Measurements from ENCODE around the gene PIP4P1. TPM values are rescaled to one million over a fixed set of nuclear protein-coding genes. Genes with fewer than 3 reads are reported as not detected.

PIP4P1 gene
- total and polyA plus RNA-seq, 9 of the 15 experiments (the other 6 are each of a cell fraction or from before 2014, with no cell fraction given), result 5.3 to 20.9 (median 10.7) TPM

DNA sequence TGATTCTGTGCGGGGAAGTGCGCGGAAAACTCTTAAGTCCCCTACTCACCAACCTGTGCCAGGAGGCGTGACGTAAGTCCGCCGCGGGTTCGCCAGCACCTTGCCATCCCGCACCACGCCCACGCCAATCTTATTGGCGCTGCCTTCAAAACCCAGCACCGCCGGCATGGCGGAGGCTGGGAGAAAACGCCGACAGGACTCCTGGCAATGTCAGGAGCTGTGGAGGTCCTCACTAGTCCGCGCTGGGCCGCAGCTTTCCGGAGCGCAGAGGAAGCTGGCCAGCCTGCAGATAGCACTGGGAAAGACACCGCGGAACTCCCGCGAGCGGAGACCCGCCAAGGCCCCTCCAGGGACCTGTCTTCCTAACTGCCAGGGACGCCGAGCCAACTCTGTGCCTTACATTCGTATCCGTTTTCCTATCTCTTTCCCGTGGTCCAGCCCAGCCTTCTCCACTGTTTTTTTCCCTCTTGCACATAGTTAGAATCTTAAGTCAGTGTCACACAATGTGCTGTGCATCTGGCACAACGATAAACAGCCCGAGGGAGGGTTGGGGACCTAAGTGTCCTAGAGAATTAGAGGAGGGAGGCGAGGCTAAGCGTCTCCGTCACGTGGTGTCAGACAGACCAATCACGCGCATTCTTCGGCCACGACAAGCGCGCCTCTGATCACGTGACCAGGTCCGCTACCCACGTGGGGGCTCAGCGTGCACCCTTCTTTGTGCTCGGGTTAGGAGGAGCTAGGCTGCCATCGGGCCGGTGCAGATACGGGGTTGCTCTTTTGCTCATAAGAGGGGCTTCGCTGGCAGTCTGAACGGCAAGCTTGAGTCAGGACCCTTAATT is 6.5 kb downstream of the PIP4P1 start, which contains the start of the genes APEX1 and OSGEP (continued):
- TF ChIP-seq NCOR1 (IDR thresholded peaks at IDR 0.05) (no peak), SNIP1 (IDR thresholded peaks at IDR 0.05; ENCODE audit: low read depth) (no peak), BCOR (IDR thresholded peaks at IDR 0.05) (no peak), BRF1 (IDR thresholded peaks at IDR 0.05; ENCODE audit: borderline replicate concordance, extremely low read depth, insufficient read length) (no peak), CHD1 (IDR thresholded peaks at IDR 0.05; ENCODE audit: low read length) (no peak), ZNF274 (IDR thresholded peaks at IDR 0.05; ENCODE audit: borderline replicate concordance, low read depth, low read length) (no peak), CHCHD3 (CRISPR knock-in tag; IDR thresholded peaks at IDR 0.05) (no peak), MCM7 (IDR thresholded peaks at IDR 0.05) (no peak), ZNF699 (CRISPR knock-in tag; IDR thresholded peaks at IDR 0.05; ENCODE audit: insufficient replicate concordance) (no peak), ELF2 (CRISPR knock-in tag; IDR thresholded peaks at IDR 0.05) (no peak), NFRKB (IDR thresholded peaks at IDR 0.05; ENCODE audit: low read depth) (no peak), SAP30 (IDR thresholded peaks at IDR 0.05; ENCODE audit: borderline replicate concordance, insufficient read depth, low read depth, low read length, poor library complexity, severe bottlenecking) (peak; percentile 53), BCL6 (CRISPR knock-in tag; IDR thresholded peaks at IDR 0.05) (no peak), SREBF1 (IDR thresholded peaks at IDR 0.05; ENCODE audit: borderline replicate concordance, low read depth, low read length) (0 out of 2 replicates have a peak, but pooled peaks have one; percentile 49), ZC3H4 (CRISPR knock-in tag; IDR thresholded peaks at IDR 0.05; ENCODE audit: borderline replicate concordance) (no peak), GTF2E2 (tag; IDR thresholded peaks at IDR 0.05) (peak; percentile 88), YBX1 (IDR thresholded peaks at IDR 0.05) (no peak), POLR2AphosphoS5 (IDR thresholded peaks at IDR 0.05; ENCODE audit: control insufficient read depth, insufficient read depth, low read depth, low read length) (peak; percentile 52), PRMT5 (CRISPR knock-in tag; IDR thresholded peaks at IDR 0.05) (no peak), DIDO1 (tag; IDR thresholded peaks at IDR 0.05; ENCODE audit: low read depth) (peak; percentile 57; the same call in 1 of the 2 replicates)
- TF ChIP-seq, protein P1, sequence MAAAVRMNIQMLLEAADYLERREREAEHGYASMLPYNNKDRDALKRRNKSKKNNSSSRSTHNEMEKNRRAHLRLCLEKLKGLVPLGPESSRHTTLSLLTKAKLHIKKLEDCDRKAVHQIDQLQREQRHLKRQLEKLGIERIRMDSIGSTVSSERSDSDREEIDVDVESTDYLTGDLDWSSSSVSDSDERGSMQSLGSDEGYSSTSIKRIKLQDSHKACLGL (CRISPR knock-in tag; IDR thresholded peaks at IDR 0.05; ENCODE audit: borderline replicate concordance, poor library complexity, severe bottlenecking), result peak; percentile 92
- TF ChIP-seq, protein P2, sequence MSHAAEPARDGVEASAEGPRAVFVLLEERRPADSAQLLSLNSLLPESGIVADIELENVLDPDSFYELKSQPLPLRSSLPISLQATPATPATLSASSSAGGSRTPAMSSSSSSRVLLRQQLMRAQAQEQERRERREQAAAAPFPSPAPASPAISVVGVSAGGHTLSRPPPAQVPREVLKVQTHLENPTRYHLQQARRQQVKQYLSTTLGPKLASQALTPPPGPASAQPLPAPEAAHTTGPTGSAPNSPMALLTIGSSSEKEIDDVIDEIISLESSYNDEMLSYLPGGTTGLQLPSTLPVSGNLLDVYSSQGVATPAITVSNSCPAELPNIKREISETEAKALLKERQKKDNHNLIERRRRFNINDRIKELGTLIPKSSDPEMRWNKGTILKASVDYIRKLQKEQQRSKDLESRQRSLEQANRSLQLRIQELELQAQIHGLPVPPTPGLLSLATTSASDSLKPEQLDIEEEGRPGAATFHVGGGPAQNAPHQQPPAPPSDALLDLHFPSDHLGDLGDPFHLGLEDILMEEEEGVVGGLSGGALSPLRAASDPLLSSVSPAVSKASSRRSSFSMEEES (CRISPR knock-in tag; IDR thresholded peaks at IDR 0.05), result peak; percentile 100
- TF ChIP-seq, protein P3, sequence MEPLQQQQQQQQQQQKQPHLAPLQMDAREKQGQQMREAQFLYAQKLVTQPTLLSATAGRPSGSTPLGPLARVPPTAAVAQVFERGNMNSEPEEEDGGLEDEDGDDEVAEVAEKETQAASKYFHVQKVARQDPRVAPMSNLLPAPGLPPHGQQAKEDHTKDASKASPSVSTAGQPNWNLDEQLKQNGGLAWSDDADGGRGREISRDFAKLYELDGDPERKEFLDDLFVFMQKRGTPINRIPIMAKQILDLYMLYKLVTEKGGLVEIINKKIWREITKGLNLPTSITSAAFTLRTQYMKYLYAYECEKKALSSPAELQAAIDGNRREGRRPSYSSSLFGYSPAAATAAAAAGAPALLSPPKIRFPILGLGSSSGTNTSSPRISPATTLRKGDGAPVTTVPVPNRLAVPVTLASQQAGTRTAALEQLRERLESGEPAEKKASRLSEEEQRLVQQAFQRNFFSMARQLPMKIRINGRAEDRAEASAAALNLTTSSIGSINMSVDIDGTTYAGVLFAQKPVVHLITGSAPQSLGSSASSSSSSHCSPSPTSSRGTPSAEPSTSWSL (CRISPR knock-in tag; IDR thresholded peaks at IDR 0.05; ENCODE audit: borderline replicate concordance), result no peak
- TF ChIP-seq, protein P4, sequence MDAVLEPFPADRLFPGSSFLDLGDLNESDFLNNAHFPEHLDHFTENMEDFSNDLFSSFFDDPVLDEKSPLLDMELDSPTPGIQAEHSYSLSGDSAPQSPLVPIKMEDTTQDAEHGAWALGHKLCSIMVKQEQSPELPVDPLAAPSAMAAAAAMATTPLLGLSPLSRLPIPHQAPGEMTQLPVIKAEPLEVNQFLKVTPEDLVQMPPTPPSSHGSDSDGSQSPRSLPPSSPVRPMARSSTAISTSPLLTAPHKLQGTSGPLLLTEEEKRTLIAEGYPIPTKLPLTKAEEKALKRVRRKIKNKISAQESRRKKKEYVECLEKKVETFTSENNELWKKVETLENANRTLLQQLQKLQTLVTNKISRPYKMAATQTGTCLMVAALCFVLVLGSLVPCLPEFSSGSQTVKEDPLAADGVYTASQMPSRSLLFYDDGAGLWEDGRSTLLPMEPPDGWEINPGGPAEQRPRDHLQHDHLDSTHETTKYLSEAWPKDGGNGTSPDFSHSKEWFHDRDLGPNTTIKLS (IDR thresholded peaks at IDR 0.05; ENCODE audit: borderline replicate concordance, low read depth), result no peak
